RWPE2 (cell line): ENCODE measurements around the gene EEFSEC.

ENCODE experiments used
- ATAC-seq: fragments of 200-7000 bp; cut with Tn5 transposase; 3 replicates; pipeline ENCODE4 v1.9.1; 2021; ENCODE audit warnings: low read depth
- DNase-seq: peaks from one replicate; pipeline ENCODE4 v3.0.0-alpha.2; 2020; ENCODE audit warnings: low spot score
- H3K27ac ChIP-seq: fragments of 450-650 bp; 2 replicates; pipeline ENCODE4 v1.5.1; 2017; ENCODE audit warnings: mild to moderate bottlenecking; ENCODE audit not compliant: poor library complexity, severe bottlenecking
- H3K27me3 ChIP-seq: fragments of 250-450 bp; sonication (Bioruptor Pico); 2 replicates; pipeline ENCODE4 v1.5.1; 2021; ENCODE audit warnings: mild to moderate bottlenecking, moderate library complexity; ENCODE audit not compliant: insufficient read depth, poor library complexity, severe bottlenecking
- H3K36me3 ChIP-seq: fragments of 250-450 bp; sonication (Bioruptor Pico); 2 replicates; pipeline ENCODE4 v1.5.1; 2020; ENCODE audit warnings: low read depth, mild to moderate bottlenecking, moderate library complexity
- H3K4me1 ChIP-seq: fragments of 250-450 bp; sonication (Bioruptor Pico); 2 replicates; pipeline ENCODE4 v1.5.1; 2021; ENCODE audit warnings: mild to moderate bottlenecking, moderate library complexity; ENCODE audit not compliant: insufficient read depth, poor library complexity, severe bottlenecking
- H3K4me3 ChIP-seq: fragments of 250-450 bp; sonication (Bioruptor Pico); 2 replicates; pipeline ENCODE4 v1.5.1; 2021; ENCODE audit warnings: mild to moderate bottlenecking, moderate library complexity; ENCODE audit not compliant: severe bottlenecking
- H3K9me3 ChIP-seq: fragments of 250-450 bp; sonication (Bioruptor Pico); 2 replicates; pipeline ENCODE4 v1.5.1; 2021; ENCODE audit warnings: mild to moderate bottlenecking, moderate library complexity; ENCODE audit not compliant: severe bottlenecking
- TF ChIP-seq, protein P1 (sequence below): fragments of 450-650 bp; IDR thresholded peaks from one replicate; pipeline ENCODE4 v1.5.1; 2017; ENCODE audit warnings: mild to moderate bottlenecking, moderate library complexity; ENCODE audit not compliant: poor library complexity, severe bottlenecking

Gene EEFSEC

DNA sequence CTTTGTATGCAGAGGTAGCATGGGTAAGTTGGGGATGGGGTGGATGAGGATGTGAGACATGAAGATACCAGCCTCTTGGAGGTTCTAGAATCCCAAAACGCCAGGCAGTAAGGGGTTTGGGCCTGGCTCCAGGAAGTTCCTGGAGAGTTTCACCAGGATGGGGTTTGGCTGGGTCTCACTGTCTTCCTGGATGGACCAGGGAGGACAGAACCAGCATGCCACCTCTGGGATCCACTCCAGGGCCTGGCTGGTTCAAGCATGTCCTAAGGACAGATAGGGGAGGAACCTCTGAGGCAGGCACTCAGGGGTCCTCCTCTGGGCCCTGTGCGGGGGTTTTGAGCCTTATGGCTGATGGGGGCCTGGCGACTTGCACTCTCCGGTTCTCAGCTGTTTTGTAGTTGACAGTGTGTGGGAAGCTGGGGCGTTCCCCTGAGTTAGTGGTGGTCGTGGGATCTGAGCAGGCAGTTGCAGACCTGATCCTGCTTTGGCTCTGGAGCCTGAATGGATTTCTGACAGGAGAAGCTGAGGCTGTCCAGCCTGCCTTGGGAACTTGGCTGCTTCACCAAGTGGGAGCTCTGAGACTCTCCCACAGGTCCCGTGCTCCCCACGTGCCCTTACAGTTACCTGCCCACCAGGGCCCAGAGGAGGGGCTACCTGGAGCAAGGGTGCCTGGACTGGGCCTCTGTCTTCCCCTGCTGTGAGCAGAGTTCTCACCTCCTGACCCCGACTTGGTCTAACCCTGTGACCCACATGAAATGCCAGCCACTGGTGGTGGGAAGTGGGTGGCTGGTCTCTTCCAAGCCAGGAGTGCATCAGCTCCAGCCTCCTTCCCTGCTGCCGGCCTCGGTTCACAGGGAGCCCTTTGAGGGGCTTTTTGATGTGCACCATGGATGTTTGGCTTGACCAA, 128.4 kb downstream of the EEFSEC start:
- no peaks in the 10 kb centered on the region for H3K9me3 ChIP-seq
- DNase-seq (no peak), ATAC-seq (no peak)
- no peaks in the 10 kb centered on the region for H3K4me1 ChIP-seq
- no peaks in the 10 kb centered on the region for H3K27me3 ChIP-seq
- no peak overlapping the region for H3K27ac ChIP-seq
- TF ChIP-seq, protein P1, sequence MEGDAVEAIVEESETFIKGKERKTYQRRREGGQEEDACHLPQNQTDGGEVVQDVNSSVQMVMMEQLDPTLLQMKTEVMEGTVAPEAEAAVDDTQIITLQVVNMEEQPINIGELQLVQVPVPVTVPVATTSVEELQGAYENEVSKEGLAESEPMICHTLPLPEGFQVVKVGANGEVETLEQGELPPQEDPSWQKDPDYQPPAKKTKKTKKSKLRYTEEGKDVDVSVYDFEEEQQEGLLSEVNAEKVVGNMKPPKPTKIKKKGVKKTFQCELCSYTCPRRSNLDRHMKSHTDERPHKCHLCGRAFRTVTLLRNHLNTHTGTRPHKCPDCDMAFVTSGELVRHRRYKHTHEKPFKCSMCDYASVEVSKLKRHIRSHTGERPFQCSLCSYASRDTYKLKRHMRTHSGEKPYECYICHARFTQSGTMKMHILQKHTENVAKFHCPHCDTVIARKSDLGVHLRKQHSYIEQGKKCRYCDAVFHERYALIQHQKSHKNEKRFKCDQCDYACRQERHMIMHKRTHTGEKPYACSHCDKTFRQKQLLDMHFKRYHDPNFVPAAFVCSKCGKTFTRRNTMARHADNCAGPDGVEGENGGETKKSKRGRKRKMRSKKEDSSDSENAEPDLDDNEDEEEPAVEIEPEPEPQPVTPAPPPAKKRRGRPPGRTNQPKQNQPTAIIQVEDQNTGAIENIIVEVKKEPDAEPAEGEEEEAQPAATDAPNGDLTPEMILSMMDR, result no peak
- no peaks in the 10 kb centered on the region for H3K36me3 ChIP-seq
- H3K4me3 ChIP-seq, result no peak overlapping the region

DNA sequence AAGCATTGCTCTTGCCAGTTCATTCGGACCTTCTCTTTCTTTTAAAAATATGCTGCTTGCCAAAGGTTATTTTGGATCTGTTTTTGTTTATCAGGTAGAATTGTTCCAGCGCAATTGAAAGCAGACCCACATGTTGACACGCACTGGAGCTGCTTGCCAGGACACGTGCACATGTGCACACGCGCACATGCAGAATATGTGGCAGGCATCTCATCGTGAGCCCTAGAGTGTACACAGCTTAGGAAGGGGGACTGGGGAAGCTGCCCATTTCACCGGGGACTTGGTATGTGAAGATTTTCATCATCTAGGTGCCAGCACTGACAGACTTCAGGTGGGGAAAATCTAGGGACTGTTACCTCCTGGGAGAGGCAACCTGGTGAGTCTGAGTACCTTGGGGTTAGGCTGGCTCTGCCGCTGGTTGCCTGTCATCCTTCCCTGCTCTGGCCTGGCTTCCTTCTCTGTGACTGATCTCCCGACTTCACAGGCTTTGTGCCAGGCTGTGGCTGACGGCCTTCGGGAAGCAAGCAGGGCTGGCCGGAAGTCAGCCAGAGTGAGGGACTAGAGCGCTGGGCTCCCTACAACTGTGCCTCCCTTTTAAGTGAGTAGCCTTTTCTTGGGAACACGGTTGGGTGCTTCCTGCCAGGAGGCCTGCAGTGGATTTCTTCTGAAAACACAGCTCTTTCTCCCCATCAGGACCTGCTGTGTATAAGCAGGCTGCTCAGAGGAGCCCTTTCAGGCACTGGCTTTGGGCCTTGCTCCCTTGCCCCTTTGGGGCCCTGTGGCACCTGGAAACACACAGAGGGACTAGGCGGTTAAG, 129.3 kb downstream of the EEFSEC start:
- Histone ChIP-seq H3K27me3 (no peaks in the 10 kb centered on the region), H3K4me1 (no peaks in the 10 kb centered on the region), H3K36me3 (no peaks in the 10 kb centered on the region), H3K27ac (no peak overlapping the region), H3K9me3 (no peaks in the 10 kb centered on the region), H3K4me3 (no peak overlapping the region)
- TF ChIP-seq, protein P1, result no peak
- DNase-seq (no peak), ATAC-seq (no peak; the same call in 2 of the 3 replicates)

DNA sequence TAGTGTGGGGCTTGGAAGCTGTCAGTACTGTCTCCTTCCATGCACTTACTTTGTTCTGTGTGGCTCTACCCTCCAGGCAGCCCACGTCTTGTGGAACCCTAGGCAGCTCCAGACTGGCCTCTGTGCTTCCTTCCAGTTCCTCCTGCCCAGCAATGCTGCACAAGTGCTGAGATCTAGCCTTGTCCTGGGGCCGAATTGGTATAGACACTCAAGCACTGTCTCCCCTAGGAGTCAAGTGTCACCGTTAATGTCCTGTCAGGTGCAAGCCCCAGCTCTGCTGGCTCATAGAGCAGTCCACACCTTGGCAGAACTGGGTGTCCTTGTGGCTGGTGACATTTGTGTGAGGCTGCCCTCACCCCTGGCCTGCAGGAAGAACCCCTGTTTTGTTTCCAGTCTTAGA, 130.1 kb downstream of the EEFSEC start:
- TF ChIP-seq, protein P1, result no peak
- no peaks in the 10 kb centered on the region for H3K4me1 ChIP-seq
- H3K9me3 ChIP-seq, result no peaks in the 10 kb centered on the region
- no peaks in the 10 kb centered on the region for H3K27me3 ChIP-seq
- ATAC-seq (no peak), DNase-seq (no peak)
- H3K36me3 ChIP-seq, result no peaks in the 10 kb centered on the region
- H3K27ac ChIP-seq, result no peak overlapping the region
- no peak overlapping the region for H3K4me3 ChIP-seq

DNA sequence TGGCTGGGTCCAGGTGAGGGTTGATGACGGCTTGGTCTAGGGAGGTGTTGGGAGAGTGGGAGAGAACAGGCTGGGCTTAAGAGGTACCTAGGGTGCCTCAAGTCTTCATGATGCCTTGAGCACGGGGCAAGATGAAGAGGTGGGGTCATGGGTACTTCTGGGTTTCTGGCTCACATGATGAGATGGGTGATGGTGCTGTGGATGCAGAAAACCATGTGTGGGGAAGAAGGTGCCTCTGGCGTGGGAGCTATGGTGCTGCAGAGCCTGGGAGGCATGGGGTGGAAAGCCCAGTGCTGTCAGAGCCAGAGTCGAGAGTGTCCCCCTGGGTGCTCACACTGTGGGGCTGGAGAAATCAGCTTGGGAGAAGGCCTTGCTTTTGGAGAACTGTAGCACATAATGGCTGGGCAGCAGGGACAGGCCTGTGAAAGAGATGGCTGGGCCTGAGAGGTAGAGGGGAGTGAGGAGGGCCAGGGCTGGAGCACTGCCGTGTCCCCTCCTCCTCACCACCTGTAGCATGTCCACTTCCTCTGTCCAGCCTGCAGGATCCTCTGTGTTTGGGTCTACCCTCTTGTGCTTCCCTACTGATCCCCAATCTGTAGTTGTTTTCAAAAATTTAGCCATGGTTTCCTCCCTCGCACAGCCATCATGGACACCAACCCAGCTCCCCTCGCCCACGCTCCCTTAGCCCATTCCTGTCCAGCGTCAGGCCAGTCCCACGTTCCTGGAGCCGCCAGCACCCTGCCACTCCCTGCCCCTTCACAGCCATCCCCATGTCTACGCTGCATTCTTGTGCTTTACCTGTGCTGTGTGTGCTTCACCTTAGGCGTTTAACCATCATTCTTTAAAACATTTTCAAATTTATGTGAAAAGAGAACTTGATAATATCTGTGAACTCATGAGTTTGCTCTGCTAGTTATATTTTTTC, 132.0 kb downstream of the EEFSEC start:
- DNase-seq (no peak), ATAC-seq (no peak)
- no peak overlapping the region for H3K27ac ChIP-seq
- no peaks in the 10 kb centered on the region for H3K9me3 ChIP-seq
- H3K4me3 ChIP-seq, result no peak overlapping the region
- H3K36me3 ChIP-seq, result no peaks in the 10 kb centered on the region
- no peaks in the 10 kb centered on the region for H3K4me1 ChIP-seq
- TF ChIP-seq, protein P1, result no peak
- H3K27me3 ChIP-seq, result no peaks in the 10 kb centered on the region
